NCI-H82 treated with DMSO at 0.1 percent for 48 hours (cell line): ENCODE results near the gene NBPF8.
"Not testable (repeated sequence)": the region's sequence is repeated elsewhere in the genome, so short reads cannot be mapped to it uniquely, and the experiment has no call there.

Source experiments
- DNase-seq: peaks from one replicate; lab custom pipeline; 2025; ENCODE audit not compliant: unreplicated experiment; lab: John Stamatoyannopoulos, UW

NBPF8 gene, protein sequence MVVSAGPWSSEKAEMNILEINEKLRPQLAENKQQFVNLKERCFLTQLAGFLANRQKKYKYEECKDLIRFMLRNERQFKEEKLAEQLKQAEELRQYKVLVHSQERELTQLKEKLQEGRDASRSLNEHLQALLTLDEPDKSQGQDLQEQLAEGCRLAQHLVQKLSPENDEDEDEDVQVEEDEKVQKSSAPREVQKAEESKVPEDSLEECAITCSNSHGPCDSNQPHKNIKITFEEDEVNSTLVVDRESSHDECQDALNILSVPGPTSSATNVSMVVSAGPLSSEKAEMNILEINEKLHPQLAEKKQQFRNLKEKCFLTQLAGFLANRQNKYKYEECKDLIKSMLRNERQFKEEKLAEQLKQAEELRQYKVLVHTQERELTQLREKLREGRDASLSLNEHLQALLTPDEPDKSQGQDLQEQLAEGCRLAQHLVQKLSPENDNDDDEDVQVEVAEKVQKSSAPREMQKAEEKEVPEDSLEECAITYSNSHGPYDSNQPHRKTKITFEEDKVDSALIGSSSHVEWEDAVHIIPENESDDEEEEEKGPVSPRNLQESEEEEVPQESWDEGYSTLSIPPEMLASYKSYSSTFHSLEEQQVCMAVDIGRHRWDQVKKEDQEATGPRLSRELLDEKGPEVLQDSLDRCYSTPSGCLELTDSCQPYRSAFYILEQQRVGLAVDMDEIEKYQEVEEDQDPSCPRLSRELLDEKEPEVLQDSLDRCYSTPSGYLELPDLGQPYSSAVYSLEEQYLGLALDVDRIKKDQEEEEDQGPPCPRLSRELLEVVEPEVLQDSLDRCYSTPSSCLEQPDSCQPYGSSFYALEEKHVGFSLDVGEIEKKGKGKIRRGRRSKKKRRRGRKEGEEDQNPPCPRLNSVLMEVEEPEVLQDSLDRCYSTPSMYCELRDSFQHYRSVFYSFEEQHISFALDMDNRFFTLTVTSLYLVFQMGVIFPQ

DNA sequence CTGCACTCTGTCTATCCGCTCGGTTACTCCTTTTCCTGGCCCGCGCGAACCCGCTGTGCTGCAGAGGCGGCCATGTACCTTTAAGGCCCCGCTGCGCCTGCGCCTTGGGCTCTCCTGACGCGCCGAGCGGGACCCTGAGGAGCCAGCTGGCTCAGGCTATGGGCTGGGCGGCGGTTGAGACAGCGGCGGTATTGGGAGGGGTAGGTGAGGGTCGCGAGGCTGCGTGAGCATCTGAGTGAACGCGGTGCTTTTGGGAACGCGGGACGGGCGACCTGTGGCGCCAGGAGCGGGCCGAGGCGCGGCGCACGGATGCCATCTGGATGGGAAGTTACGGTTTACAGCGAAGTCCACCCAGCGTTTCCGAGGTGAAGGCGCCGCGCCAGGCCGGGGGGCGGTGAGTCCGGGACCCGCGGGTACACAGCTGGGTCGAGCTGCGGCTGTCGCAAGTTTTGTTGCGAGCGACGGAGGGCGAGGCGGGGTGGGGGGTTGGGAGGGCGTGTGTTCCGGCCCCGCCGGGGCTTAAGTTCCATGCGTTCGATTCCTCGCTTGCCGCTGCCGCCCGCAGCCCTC, at the start of gene NBPF8:
NBPF8 (plus strand) TSS at position 125 of the 570 bp plus-strand sequence. CDS start 21,488 bp downstream, outside the sequence.
- not testable (repeated sequence) for DNase-seq

- DNase-seq = not testable (repeated sequence)
Measured at GRCh38 chr1:120367709-120368108, 47.1 kb upstream of the NBPF8 start.

GRCh38 chr1:120386651-120387050, 28.2 kb upstream of the NBPF8 start:
- DNase-seq = not testable (repeated sequence)

GRCh38 chr1:120388597-120389126, 26.2 kb upstream of the NBPF8 start:
- not testable (repeated sequence) for DNase-seq

DNA sequence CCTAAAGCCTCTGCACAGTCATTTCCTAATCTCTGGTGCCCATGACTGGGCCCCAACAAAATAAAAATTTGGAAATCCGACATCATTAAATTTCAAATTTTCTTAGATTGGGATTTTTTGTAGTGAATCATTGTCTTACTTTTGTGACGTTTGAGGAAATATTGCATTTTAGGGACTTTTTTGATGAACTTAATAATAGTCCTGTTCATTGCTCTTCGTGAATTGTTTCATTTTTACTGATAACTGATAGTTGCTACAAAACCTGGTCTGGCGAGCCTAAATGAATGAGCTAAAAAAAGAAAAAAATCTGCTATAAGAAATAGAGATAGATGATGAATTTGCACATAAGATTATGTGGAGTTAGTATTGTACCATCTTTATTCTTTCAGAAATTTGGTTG, 23.5 kb upstream of the NBPF8 start:
- not testable (repeated sequence) for DNase-seq

GRCh38 chr1:120393316-120394232, 21.3 kb upstream of the NBPF8 start:
- not testable (repeated sequence) for DNase-seq

GRCh38 chr1:120405348-120405747, 9.5 kb upstream of the NBPF8 start:
- not testable (repeated sequence) for DNase-seq

DNA sequence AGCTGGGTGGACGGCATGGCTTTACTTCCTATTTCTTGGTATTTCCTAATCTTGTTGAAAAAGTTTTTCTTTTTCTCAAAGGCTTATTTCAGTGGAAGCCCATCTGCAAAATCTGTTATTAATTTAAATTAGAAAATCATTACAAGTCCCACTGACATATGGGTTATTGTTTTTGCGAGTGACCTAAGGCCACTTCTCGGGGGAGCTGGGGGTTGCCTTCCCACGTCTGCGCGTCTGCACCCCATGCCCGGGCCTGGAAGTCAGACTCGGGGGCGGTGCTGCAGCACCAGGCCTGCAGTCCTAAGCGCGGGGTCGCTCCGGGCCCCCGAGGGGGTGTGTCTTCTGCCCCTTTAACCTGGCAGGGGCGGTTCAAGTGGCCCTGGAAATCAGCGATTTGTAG, 384 bp upstream of the NBPF8 start:
- not testable (repeated sequence) for DNase-seq

- not testable (repeated sequence) for DNase-seq
Measured at GRCh38 chr1:120415492-120415961, 692 bp downstream of the NBPF8 start.

DNA sequence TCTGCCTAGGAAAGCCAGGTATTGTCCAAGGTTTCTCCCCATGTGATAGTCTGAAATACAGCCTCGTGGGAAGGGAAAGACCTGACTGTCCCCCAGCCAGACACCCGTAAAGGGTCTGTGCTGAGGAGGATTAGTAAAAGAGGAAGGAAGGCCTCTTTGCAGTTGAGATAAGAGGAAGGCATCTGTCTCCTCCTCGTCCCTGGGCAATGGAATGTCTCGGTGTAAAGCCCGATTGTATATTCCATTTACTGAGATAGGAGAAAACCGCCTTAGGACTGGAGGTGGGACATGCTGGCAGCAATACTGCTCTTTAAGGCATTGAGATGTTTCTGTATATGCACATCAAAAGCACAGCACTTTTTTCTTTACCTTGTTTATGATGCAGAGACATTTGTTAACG, 10.2 kb downstream of the NBPF8 start:
- DNase-seq = not testable (repeated sequence)

DNA sequence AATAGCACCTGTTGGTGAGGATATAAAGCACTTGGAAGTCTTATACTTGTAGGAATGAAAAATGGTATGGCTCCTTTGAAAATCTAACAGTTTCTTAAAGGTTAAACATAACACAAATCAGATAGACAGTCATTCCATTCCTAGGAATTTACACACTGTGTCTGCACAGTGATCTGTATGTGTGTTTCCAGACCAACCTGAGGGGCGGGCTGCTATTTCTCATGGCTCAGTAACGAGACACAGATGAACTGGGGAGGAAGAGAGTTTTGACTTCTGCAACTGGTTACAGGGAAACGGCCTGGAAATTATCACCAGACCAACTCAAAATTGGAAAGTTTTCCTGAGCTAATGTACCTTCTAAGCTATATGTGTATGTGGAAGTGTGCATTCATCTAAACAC, 16.8 kb downstream of the NBPF8 start:
- not testable (repeated sequence) for DNase-seq

- DNase-seq = not testable (repeated sequence)
Measured at GRCh38 chr1:120433831-120434230, 19.0 kb downstream of the NBPF8 start.

GRCh38 chr1:120449124-120449523, 34.3 kb downstream of the NBPF8 start:
- not testable (repeated sequence) for DNase-seq
